ENCODE measurements around the gene RBPJL. TPM values are rescaled to one million over a fixed set of nuclear protein-coding genes. Genes with fewer than 3 reads are reported as not detected.

The RBPJL gene
- total and polyA plus RNA-seq, 2 of the 13 experiments (the other 11 are each of a cell fraction or from before 2014, with no cell fraction given): not detected

- intact Hi-C loops (cut with micrococcal nuclease; ENCODE audit: unreplicated experiment): no loop called here
- H3K9ac ChIP-seq (ENCODE audit: insufficient read depth, low read depth, low read length): no peak overlapping the region
- peaks cover 1 to 4% of the 10 kb centered on the region in 2 experiments; a peak in 2 of 5 replicates for H3K27me3 ChIP-seq (ENCODE audit: control insufficient read depth in 1 of 2, insufficient read depth in 2 of 2, low read length in 2 of 2)
Observed at GRCh38 chr20:45354423-45355208, 48.0 kb downstream of the RBPJL start.

GRCh38 chr20:45355209-45356084 is 48.8 kb downstream of the RBPJL start:
- DNase-seq (ENCODE audit: low spot score): no peak
- Histone ChIP-seq H4K20me1 (ENCODE audit: insufficient read depth, low read length) (no peaks in the 10 kb centered on the region), H3K4me2 (ENCODE audit: low read depth, low read length) (no peak overlapping the region), H3K36me3 (replicated peaks in 1 of 2; ENCODE audit: control insufficient read depth in 1 of 2, insufficient read depth in 2 of 2, low read length in 2 of 2) (no peaks in the 10 kb centered on the region), H3K4me1 (ENCODE audit: insufficient read depth, low read length) (peaks cover 53% of the 10 kb centered on the region), H3K9ac (ENCODE audit: insufficient read depth, low read depth, low read length) (no peak overlapping the region), H3K27me3 (ENCODE audit: control insufficient read depth in 1 of 2, insufficient read depth in 2 of 2, low read length in 2 of 2) (no peaks in the 10 kb centered on the region; a peak in 1 of 5 replicates), H3K4me3 (replicated peaks in 1 of 3; ENCODE audit: insufficient read depth in 1 of 3, low read depth in 2 of 3, low read length in 3 of 3) (no peak overlapping the region), H2AFZ (ENCODE audit: low read length) (no peak overlapping the region), H3K9me3 (ENCODE audit: low read length) (no peaks in the 10 kb centered on the region), H3K27ac (ENCODE audit: extremely low read length, insufficient read depth, low read length) (no peak overlapping the region), H3K79me2 (ENCODE audit: insufficient read depth, low read length) (no peaks in the 10 kb centered on the region)
- no peak for FAIRE-seq
- intact Hi-C loops (cut with micrococcal nuclease; ENCODE audit: unreplicated experiment): no loop called here
- 0 out of 2 replicates have a peak, but pooled peaks have one; percentile 7 for TF ChIP-seq RCOR2 (CRISPR knock-in tag; IDR thresholded peaks at IDR 0.05)
- no peak for TF ChIP-seq BCLAF1 (IDR thresholded peaks at IDR 0.05)
- TF ChIP-seq PRMT3 (CRISPR knock-in tag; IDR thresholded peaks at IDR 0.05; ENCODE audit: borderline replicate concordance, low read depth): no peak
- TF ChIP-seq ZNF773 (CRISPR knock-in tag; IDR thresholded peaks at IDR 0.05; ENCODE audit: borderline replicate concordance): no peak
- no peak for TF ChIP-seq ATRX (CRISPR knock-in tag; IDR thresholded peaks at IDR 0.05; ENCODE audit: borderline replicate concordance)
- peak; percentile 94 for TF ChIP-seq RBAK (CRISPR knock-in tag; IDR thresholded peaks at IDR 0.05)
- BruUV-seq (replicated peaks): no TSS peak
- ChIA-PET POLR2A (interaction anchor here (23.9 to 29.5 kb wide), 2 partner anchors 4 to 12 kb away, joined by 1422 read pairs; partner anchors contain the start of genes SDC4 and SYS1), CTCF (ENCODE audit: low intra/inter-chr PET ratio, low total read pairs) (no interaction called here)
- WGBS (ENCODE audit: low lambda C conversion rate): 23% methylated on average over 5 of the region's 5 CpGs
- no peak for ATAC-seq
- in situ Hi-C loops (cut with HindIII; ENCODE audit: extremely low pct_ligation_motif_present, low pct_unique_long_range_greater_than_20kb): no loop called here

More at GRCh38 chr20:45354423-45355208, 48.0 kb downstream of the RBPJL start:
- H3K27ac ChIP-seq (ENCODE audit: extremely low read length, insufficient read depth, low read length): no peak overlapping the region
- CTCF ChIA-PET (ENCODE audit: low intra/inter-chr PET ratio, low total read pairs): no interaction called here
- no peak overlapping the region for H3K4me2 ChIP-seq (ENCODE audit: low read depth, low read length)
- peaks cover 53% of the 10 kb centered on the region for H3K4me1 ChIP-seq (ENCODE audit: insufficient read depth, low read length)
- DNase-seq (ENCODE audit: low spot score) (no peak), ATAC-seq (no peak), FAIRE-seq (no peak)
- TF ChIP-seq ZNF614 (CRISPR knock-in tag; IDR thresholded peaks at IDR 0.05; ENCODE audit: borderline replicate concordance) (peak; percentile 98), FOXP1 (IDR thresholded peaks at IDR 0.05) (no peak), FOXP1 (CRISPR knock-in tag; IDR thresholded peaks at IDR 0.05) (peak; percentile 51), RCOR2 (CRISPR knock-in tag; IDR thresholded peaks at IDR 0.05) (0 out of 2 replicates have a peak, but pooled peaks have one; percentile 15), HNF4A (CRISPR knock-in tag; IDR thresholded peaks at IDR 0.05) (0 out of 2 replicates have a peak, but pooled peaks have one; percentile 4), ZC3H13 (CRISPR knock-in tag; IDR thresholded peaks at IDR 0.05) (no peak), FOXA1 (IDR thresholded peaks at IDR 0.05) (no peak), FOXA1 (CRISPR knock-in tag; IDR thresholded peaks at IDR 0.05) (peak; percentile 25; the same call in 1 of the 2 replicates), ZNF160 (CRISPR knock-in tag; IDR thresholded peaks at IDR 0.05) (no peak)
- no peaks in the 10 kb centered on the region for H3K36me3 ChIP-seq (replicated peaks in 1 of 2; ENCODE audit: control insufficient read depth in 1 of 2, insufficient read depth in 2 of 2, low read length in 2 of 2)
- WGBS (ENCODE audit: low lambda C conversion rate): 52% methylated on average over 9 of the region's 9 CpGs
- H3K79me2 ChIP-seq (ENCODE audit: insufficient read depth, low read length): no peaks in the 10 kb centered on the region
- POLR2A ChIA-PET: interaction anchor here (23.9 to 29.5 kb wide), 2 partner anchors 5 to 11 kb away, joined by 1422 read pairs; partner anchors contain the start of genes SDC4 and SYS1
- in situ Hi-C loops (cut with HindIII; ENCODE audit: extremely low pct_ligation_motif_present, low pct_unique_long_range_greater_than_20kb): no loop called here
- H2AFZ ChIP-seq (ENCODE audit: low read length): no peak overlapping the region
- H3K4me3 ChIP-seq (replicated peaks in 1 of 3; ENCODE audit: insufficient read depth in 1 of 3, low read depth in 2 of 3, low read length in 3 of 3): no peak overlapping the region
- no TSS peak for BruUV-seq (replicated peaks)
- H4K20me1 ChIP-seq (ENCODE audit: insufficient read depth, low read length): no peaks in the 10 kb centered on the region
- H3K9me3 ChIP-seq (ENCODE audit: low read length): no peaks in the 10 kb centered on the region

Measured in HepG2 (cell line).